HepG2 (cell line): ENCODE measurements around the gene RAB23. TPM values are rescaled to one million over a fixed set of nuclear protein-coding genes. Genes with fewer than 3 reads are reported as not detected.

ENCODE experiments used
- ATAC-seq: fragments of 200-7000 bp; cut with Tn5 transposase; 3 replicates; pipeline ENCODE4 v1.9.1; 2020; ENCODE audit warnings: mild to moderate bottlenecking, moderate library complexity
- BruUV-seq: library from RNA; stranded (reverse); fragments of 400-500 nt; replicated peaks from 2 replicates; lab custom pipeline; 2021; lab: Mats Ljungman, UMichigan
- CTCF ChIA-PET: fragments of 300-600 bp; formaldehyde crosslinking; extraction: SDS; loops from one replicate; lab custom pipeline; 2021; ENCODE audit warnings: low total read pairs, inconsistent platforms, low intra/inter-chr PET ratio; lab: Yijun Ruan, JAX
- POLR2A ChIA-PET: fragments of 350-600 bp; sonication (Branson Sonifier 250); formaldehyde crosslinking; loops from one replicate; lab custom pipeline; 2020; ENCODE audit warnings: antibody characterized with exemption, inconsistent platforms; lab: Yijun Ruan, JAX
- DNase-seq: peaks from one replicate; pipeline ENCODE4 v3.0.0-alpha.2; 2015; ENCODE audit warnings: low spot score
- FAIRE-seq: peaks from 3 replicates; lab custom pipeline; 2011; peaks lifted over from hg19 to GRCh38; lab: Jason Lieb, UNC
- H2AFZ ChIP-seq: one replicate; pipeline ENCODE4 v1.6.1; 2011; ENCODE audit warnings: low read length, inconsistent platforms
- H3K27ac ChIP-seq: fragments of 300-600 bp; 3 replicates; pipeline ENCODE4 v1.8.0; 2011; ENCODE audit warnings: mixed run types, mild to moderate bottlenecking, mixed read lengths, low read length, inconsistent platforms; ENCODE audit not compliant: insufficient read depth; ENCODE audit errors: extremely low read length
- H3K27me3 ChIP-seq, 2 experiments: fragments of 200-600 bp in 1 of 2; 2 replicates in 1 of 2; 3 replicates in 1 of 2; pipeline versions ENCODE4 v1.6.0 to v1.8.0; 2011; ENCODE audit warnings: low read length in 2 of 2, mild to moderate bottlenecking in 2 of 2, moderate library complexity in 2 of 2, inconsistent platforms in 1 of 2; ENCODE audit not compliant: insufficient read depth in 2 of 2, control insufficient read depth in 1 of 2
- H3K36me3 ChIP-seq, 2 experiments: fragments of 200-600 bp in 1 of 2; replicated peaks in 1 of 2; 2 replicates in 1 of 2; 3 replicates in 1 of 2; pipeline versions ENCODE4 v1.5.1 to v1.8.0; 2011; ENCODE audit warnings: low read length in 2 of 2, inconsistent platforms in 1 of 2; ENCODE audit not compliant: insufficient read depth in 2 of 2, control insufficient read depth in 1 of 2
- H3K4me1 ChIP-seq: 2 replicates; pipeline ENCODE4 v1.5.1; 2012; ENCODE audit warnings: low read length, inconsistent platforms; ENCODE audit not compliant: insufficient read depth
- H3K4me2 ChIP-seq: 2 replicates; pipeline ENCODE4 v1.6.0; 2011; ENCODE audit warnings: low read depth, low read length, inconsistent platforms
- H3K4me3 ChIP-seq, 3 experiments: fragments of 200-600 bp in 1 of 3; sonication (generic), shearing (Covaris generic) in 1 of 3; replicated peaks in 1 of 3; 2 replicates each; pipeline ENCODE4 v1.5.1; 2011 to 2016; ENCODE audit warnings: low read length in 3 of 3, inconsistent platforms in 2 of 3, low read depth in 2 of 3, mild to moderate bottlenecking in 2 of 3, control low read depth in 1 of 3, mixed read lengths in 1 of 3; ENCODE audit not compliant: insufficient read depth in 1 of 3
- H3K79me2 ChIP-seq: one replicate; pipeline ENCODE4 v1.6.1; 2011; ENCODE audit warnings: low read length, inconsistent platforms; ENCODE audit not compliant: insufficient read depth
- H3K9ac ChIP-seq: 2 replicates; pipeline ENCODE4 v1.6.0; 2011; ENCODE audit warnings: mild to moderate bottlenecking, low read depth, low read length, inconsistent platforms; ENCODE audit not compliant: insufficient read depth
- H3K9me3 ChIP-seq: 2 replicates; pipeline ENCODE4 v1.5.1; 2012; ENCODE audit warnings: mild to moderate bottlenecking, low read length
- H4K20me1 ChIP-seq: 2 replicates; pipeline ENCODE4 v1.6.0; 2011; ENCODE audit warnings: inconsistent platforms, mild to moderate bottlenecking, low read length, moderate library complexity; ENCODE audit not compliant: insufficient read depth
- ARID2 ChIP-seq: sonication (generic); formaldehyde crosslinking; IDR thresholded peaks from 2 replicates; pipeline ENCODE4 v1.8.1; 2022; ENCODE audit warnings: mild to moderate bottlenecking, missing genetic modification reagents, borderline replicate concordance
- BORCS8-MEF2B ChIP-seq: sonication (generic); formaldehyde crosslinking; IDR thresholded peaks from 2 replicates; pipeline ENCODE4 v1.8.0; 2022; ENCODE audit warnings: mild to moderate bottlenecking, missing genetic modification reagents
- MTERF4 ChIP-seq: sonication (generic); formaldehyde crosslinking; IDR thresholded peaks from 2 replicates; pipeline ENCODE4 v1.8.0; 2023; ENCODE audit warnings: mild to moderate bottlenecking, missing genetic modification reagents
- PAF1 ChIP-seq: IDR thresholded peaks from 2 replicates; pipeline ENCODE4 v1.6.1; 2016; ENCODE audit warnings: missing genetic modification reagents, missing compliant biosample characterization
- RAD51 ChIP-seq: fragments of 450-650 bp; IDR thresholded peaks from 2 replicates; pipeline ENCODE4 v1.6.1; 2016; ENCODE audit warnings: borderline replicate concordance
- RARG ChIP-seq: sonication (generic); formaldehyde crosslinking; IDR thresholded peaks from 2 replicates; pipeline ENCODE4 v1.4.0; 2020; ENCODE audit warnings: low read depth, mild to moderate bottlenecking, missing genetic modification reagents
- SMAD1 ChIP-seq: sonication (generic); formaldehyde crosslinking; IDR thresholded peaks from 2 replicates; pipeline ENCODE4 v1.4.0; 2020; ENCODE audit warnings: missing genetic modification reagents, low read depth, mild to moderate bottlenecking, borderline replicate concordance
- ZFYVE20 ChIP-seq: sonication (generic); formaldehyde crosslinking; IDR thresholded peaks from 2 replicates; pipeline ENCODE4 v1.8.0; 2023; ENCODE audit warnings: low read depth, mild to moderate bottlenecking, moderate library complexity, missing genetic modification reagents, borderline replicate concordance
- ZNF251 ChIP-seq: sonication (generic); formaldehyde crosslinking; IDR thresholded peaks from 2 replicates; pipeline ENCODE4 v1.9.0; 2021; ENCODE audit warnings: mild to moderate bottlenecking, missing genetic modification reagents
- ZNF580 ChIP-seq: IDR thresholded peaks from 2 replicates; pipeline ENCODE4 v1.6.1; 2016; ENCODE audit warnings: low read depth, borderline replicate concordance
- ZNF678 ChIP-seq: sonication (generic); formaldehyde crosslinking; IDR thresholded peaks from 2 replicates; pipeline ENCODE4 v1.4.0; 2020; ENCODE audit warnings: mild to moderate bottlenecking, missing genetic modification reagents
- WGBS: methylation state at CpG from one replicate; pipeline ENCODE4 v1.1.6; 2017; ENCODE audit warnings: low lambda C conversion rate; 5-methylcytosine and 5-hydroxymethylcytosine counted together
- in situ Hi-C: cut with HindIII; loops from 2 replicates; pipeline ENCODE4 v1.10.0; 2017; ENCODE audit warnings: low pct_unique_long_range_greater_than_20kb; ENCODE audit not compliant: extremely low pct_ligation_motif_present
- intact Hi-C: fragments of 100-400 bp; cut with micrococcal nuclease; formaldehyde crosslinking; loops from one replicate; pipeline ENCODE4 v1.10.0; 2022; ENCODE audit not compliant: unreplicated experiment
- polyA plus RNA-seq, 8 experiments: library from polyadenylated mRNA; depleted of rRNA in 3 of 8; stranded (reverse) in 7 of 8; unstranded in 1 of 8; fragments of >200 nt; fragmentation: Illumina TruSeq in 4 of 8; extraction: Trizol in 4 of 8; gene quantifications; 2 replicates each; pipeline versions ENCODE4 v1.2.1 to v1.2.3, GENCODE V29; 2011 to 2016; ENCODE audit warnings: low read depth in 4 of 8, missing spikeins in 1 of 8, mixed read lengths in 1 of 8; ENCODE audit not compliant: insufficient read depth in 1 of 8
- total RNA-seq, 5 experiments: library from RNA; depleted of rRNA; stranded (reverse); fragments of >200 nt; fragmentation: Illumina TruSeq; extraction: Trizol; gene quantifications; 2 replicates each; pipeline ENCODE4 v1.2.3, GENCODE V29; 2016; ENCODE audit warnings: low read depth in 1 of 5
- TF ChIP-seq, protein P1 (sequence below): sonication (generic); formaldehyde crosslinking; IDR thresholded peaks from 2 replicates; pipeline ENCODE4 v1.5.0; 2020; ENCODE audit warnings: mild to moderate bottlenecking, low read depth, missing genetic modification reagents, borderline replicate concordance
- TF ChIP-seq, protein P2 (sequence below): sonication (generic); formaldehyde crosslinking; IDR thresholded peaks from 2 replicates; pipeline ENCODE4 v1.4.0; 2020; ENCODE audit warnings: missing genetic modification reagents
- TF ChIP-seq, protein P3 (sequence below): IDR thresholded peaks from 2 replicates; pipeline ENCODE4 v1.6.1; 2016; ENCODE audit warnings: missing genetic modification reagents, missing compliant biosample characterization

RAB23 gene
- total and polyA plus RNA-seq, 2 of the 13 experiments (the other 11 are each of a cell fraction or from before 2014, with no cell fraction given) = 5.5 to 16.4 TPM

DNA sequence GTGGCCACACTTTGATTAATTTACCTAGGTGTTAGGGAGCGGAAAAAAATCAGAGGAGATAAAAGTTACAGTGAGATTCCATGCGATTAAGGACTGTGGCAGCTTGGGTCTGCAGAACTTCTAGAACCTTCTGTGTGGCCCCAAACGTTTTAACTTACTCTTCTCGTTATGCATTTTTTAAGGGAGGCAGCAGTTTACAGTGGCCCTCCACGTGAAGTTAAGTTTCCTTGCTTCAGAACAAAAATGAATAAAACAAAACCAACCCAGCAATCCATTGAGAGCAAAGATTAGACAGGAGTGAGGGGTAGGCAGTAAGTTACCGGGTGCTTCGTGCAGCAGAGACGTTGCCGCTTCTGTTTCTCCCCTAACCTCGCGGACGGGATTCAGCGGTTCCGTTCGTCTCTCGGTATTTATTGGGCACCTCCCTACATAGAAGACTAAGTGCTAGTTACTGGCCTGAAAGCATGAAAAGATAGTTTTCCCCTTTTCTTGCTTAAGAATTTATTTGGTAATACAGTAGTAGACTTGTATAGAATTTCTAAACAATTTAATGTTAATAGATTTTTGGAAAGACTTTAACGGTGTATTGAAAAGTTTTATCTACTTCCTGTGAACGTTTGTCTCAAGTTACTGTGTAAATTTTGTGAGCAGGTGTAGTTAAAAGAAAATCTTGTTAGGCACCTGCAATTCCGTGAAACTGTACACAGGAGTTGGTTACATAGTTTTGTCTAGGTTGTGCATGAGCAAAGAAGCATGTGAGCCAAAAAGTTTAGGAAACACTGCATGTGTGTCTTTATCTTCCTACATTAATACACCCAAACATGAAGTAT is 48.8 kb downstream of the RAB23 start (continued):
- TF ChIP-seq MTERF4 (CRISPR knock-in tag) (no peak), ZNF251 (peak; percentile 60; the same call in 1 of the 2 replicates), PAF1 (CRISPR knock-in tag) (no peak), RAD51 (no peak), RARG (CRISPR knock-in tag) (0 out of 2 replicates have a peak, but pooled peaks have one; percentile 18), BORCS8-MEF2B (CRISPR knock-in tag) (no peak)

GRCh38 chr6:57172136-57173055 is 49.7 kb downstream of the RAB23 start, which contains the start of gene BAG2:
Gene BAG2, plus strand, starts transcription at chr6:57172326. Its CDS starts 372 bp downstream, at chr6:57172698.
- Histone ChIP-seq H3K4me2 (peak within 1 kb of the TSS; percentile 97), H3K9me3 (no peaks in the 10 kb centered on the region), H3K79me2 (peaks cover 48% of the 10 kb centered on the region), H3K4me3 (peak within 1 kb of the TSS; percentile 69 to 90 (median 72)), H3K4me1 (peaks cover 41% of the 10 kb centered on the region), H3K27ac (peak within 1 kb of the TSS; percentile 94), H2AFZ (peak within 1 kb of the TSS; percentile 75), H4K20me1 (no peaks in the 10 kb centered on the region), H3K27me3 (no peaks in the 10 kb centered on the region; a peak in 1 of 5 replicates), H3K36me3 (peaks cover 2 to 7% of the 10 kb centered on the region in 2 experiments; a peak in 3 of 5 replicates), H3K9ac (peak within 1 kb of the TSS; percentile 89)
- 1% methylated on average over 39 of the region's 97 CpGs for WGBS
- peak; percentile 88 for DNase-seq
- in situ Hi-C loops (no loop called here), intact Hi-C loops (loop anchor here (1.0 to 5.0 kb wide), 8 partner anchors 30 to 270 kb away; partner anchors contain the start of genes BEND6, KIAA1586, PRIM2 and RAB23)
- FAIRE-seq = peak; percentile 15
- POLR2A ChIA-PET = interaction anchor here (0.6 to 2.2 kb wide), 15 partner anchors 8 to 217 kb away, joined by 3 to 13 read pairs (median 3); partner anchors contain the start of genes BEND6, KIAA1586, RAB23 and ZNF451
- CTCF ChIA-PET = interaction anchor here (1.1 kb wide), 1 partner anchor 80 kb away, joined by 3 read pairs; no protein-coding TSS in a partner anchor
- no TSS peak for BruUV-seq
- peak; percentile 94 for ATAC-seq
- TF ChIP-seq, protein P1, sequence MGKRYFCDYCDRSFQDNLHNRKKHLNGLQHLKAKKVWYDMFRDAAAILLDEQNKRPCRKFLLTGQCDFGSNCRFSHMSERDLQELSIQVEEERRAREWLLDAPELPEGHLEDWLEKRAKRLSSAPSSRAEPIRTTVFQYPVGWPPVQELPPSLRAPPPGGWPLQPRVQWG (CRISPR knock-in tag) = no peak
- TF ChIP-seq ZNF678 (CRISPR knock-in tag) = peak; percentile 89; the same call in 1 of the 2 replicates
- TF ChIP-seq SMAD1 (CRISPR knock-in tag) = peak; percentile 97
- TF ChIP-seq ZFYVE20 (CRISPR knock-in tag) = no peak
- TF ChIP-seq ARID2 = peak; percentile 96
- TF ChIP-seq, protein P2, sequence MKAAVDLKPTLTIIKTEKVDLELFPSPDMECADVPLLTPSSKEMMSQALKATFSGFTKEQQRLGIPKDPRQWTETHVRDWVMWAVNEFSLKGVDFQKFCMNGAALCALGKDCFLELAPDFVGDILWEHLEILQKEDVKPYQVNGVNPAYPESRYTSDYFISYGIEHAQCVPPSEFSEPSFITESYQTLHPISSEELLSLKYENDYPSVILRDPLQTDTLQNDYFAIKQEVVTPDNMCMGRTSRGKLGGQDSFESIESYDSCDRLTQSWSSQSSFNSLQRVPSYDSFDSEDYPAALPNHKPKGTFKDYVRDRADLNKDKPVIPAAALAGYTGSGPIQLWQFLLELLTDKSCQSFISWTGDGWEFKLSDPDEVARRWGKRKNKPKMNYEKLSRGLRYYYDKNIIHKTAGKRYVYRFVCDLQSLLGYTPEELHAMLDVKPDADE (CRISPR knock-in tag) = no peak
- TF ChIP-seq ZNF580 (CRISPR knock-in tag) = peak; percentile 2; the same call in 1 of the 2 replicates
- TF ChIP-seq, protein P3, sequence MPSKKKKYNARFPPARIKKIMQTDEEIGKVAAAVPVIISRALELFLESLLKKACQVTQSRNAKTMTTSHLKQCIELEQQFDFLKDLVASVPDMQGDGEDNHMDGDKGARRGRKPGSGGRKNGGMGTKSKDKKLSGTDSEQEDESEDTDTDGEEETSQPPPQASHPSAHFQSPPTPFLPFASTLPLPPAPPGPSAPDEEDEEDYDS (CRISPR knock-in tag) = peak; percentile 88
